Progenitor cell of endocrine pancreas (in vitro differentiated cells): ENCODE data around the gene NOP53. TPM values are rescaled to one million over a fixed set of nuclear protein-coding genes. Genes with fewer than 3 reads are reported as not detected.
A peak's percentile ranks its signal among the peaks of the same experiment; 100 is the strongest.
"Not testable (repeated sequence)": the region's sequence is repeated elsewhere in the genome, so short reads cannot be mapped to it uniquely, and the experiment has no call there.

ENCODE experiments used
- DNase-seq: peaks from one replicate; pipeline ENCODE4 v3.0.0; 2021; ENCODE audit warnings: low spot score; ENCODE audit not compliant: unreplicated experiment
- H3K27ac Mint-ChIP-seq: 2 replicates; pipeline ENCODE4 v1.8.0; 2021; ENCODE audit warnings: mild to moderate bottlenecking, moderate library complexity, mixed read lengths
- H3K27me3 Mint-ChIP-seq: 2 replicates; pipeline ENCODE4 v1.8.0; 2021; ENCODE audit warnings: mixed read lengths
- H3K36me3 Mint-ChIP-seq: 2 replicates; pipeline ENCODE4 v1.8.0; 2022; ENCODE audit warnings: mixed read lengths; ENCODE audit not compliant: insufficient read depth
- H3K4me1 Mint-ChIP-seq: 2 replicates; pipeline ENCODE4 v1.8.0; 2021; ENCODE audit warnings: low read depth, mixed read lengths
- H3K4me3 Mint-ChIP-seq: 2 replicates; pipeline ENCODE4 v1.8.0; 2021; ENCODE audit warnings: low read depth, mild to moderate bottlenecking, moderate library complexity, mixed read lengths
- H3K9me3 Mint-ChIP-seq: 2 replicates; pipeline ENCODE4 v1.8.0; 2021; ENCODE audit warnings: low read depth, mixed read lengths
- CTCF ChIP-seq: fragments of 200-600 bp; sonication (generic); IDR thresholded peaks from one replicate; pipeline ENCODE4 v1.5.0; 2021; ENCODE audit warnings: antibody characterized with exemption, mild to moderate bottlenecking; ENCODE audit not compliant: unreplicated experiment
- total RNA-seq: library from RNA; stranded (reverse); gene quantifications from 2 replicates; pipeline ENCODE4 v1.2.1, GENCODE V29; 2021

NOP53 gene
- total RNA-seq, 1 donor from 2014 or later: 301 TPM

- no peak for TF ChIP-seq CTCF
- Mint-ChIP-seq H3K27ac (no peak overlapping the region), H3K4me1 (peaks cover 26% of the 10 kb centered on the region), H3K4me3 (no peak overlapping the region), H3K9me3 (peaks cover 2% of the 10 kb centered on the region), H3K27me3 (no peaks in the 10 kb centered on the region), H3K36me3 (no peaks in the 10 kb centered on the region)
- DNase-seq: no peak
These were observed 21.3 kb downstream of the NOP53 start for GRCh38 chr19:47766670-47767069.

- H3K27me3 Mint-ChIP-seq: no peaks in the 10 kb centered on the region
- H3K4me3 Mint-ChIP-seq: no peak overlapping the region
These were observed 22.0 kb downstream of the NOP53 start for GRCh38 chr19:47767349-47767748.

GRCh38 chr19:47768604-47769003 is 23.3 kb downstream of the NOP53 start:
- Mint-ChIP-seq H3K9me3 (peaks cover 2% of the 10 kb centered on the region), H3K27me3 (no peaks in the 10 kb centered on the region), H3K4me3 (no peak overlapping the region), H3K27ac (peak overlapping the region; percentile 28), H3K4me1 (peaks cover 25% of the 10 kb centered on the region), H3K36me3 (no peaks in the 10 kb centered on the region)
- DNase-seq: no peak
- TF ChIP-seq CTCF: no peak

More at GRCh38 chr19:47767349-47767748, 22.0 kb downstream of the NOP53 start:
- Mint-ChIP-seq H3K36me3 (no peaks in the 10 kb centered on the region), H3K9me3 (peaks cover 2% of the 10 kb centered on the region), H3K27ac (no peak overlapping the region), H3K4me1 (peaks cover 26% of the 10 kb centered on the region)
- TF ChIP-seq CTCF: no peak
- DNase-seq: no peak

GRCh38 chr19:47769534-47769933 is 24.2 kb downstream of the NOP53 start:
- H3K4me3 Mint-ChIP-seq: no peak overlapping the region

GRCh38 chr19:47771291-47771690 is 25.9 kb downstream of the NOP53 start:
- H3K4me1 Mint-ChIP-seq: peaks cover 32% of the 10 kb centered on the region
- peak overlapping the region; percentile 95 for H3K27ac Mint-ChIP-seq
- not testable (repeated sequence) for H3K4me3 Mint-ChIP-seq, H3K27me3 Mint-ChIP-seq, H3K9me3 Mint-ChIP-seq, DNase-seq, H3K36me3 Mint-ChIP-seq

More at GRCh38 chr19:47769534-47769933, 24.2 kb downstream of the NOP53 start:
- DNase-seq: no peak
- H3K27ac Mint-ChIP-seq: peak overlapping the region; percentile 84
- H3K27me3 Mint-ChIP-seq: no peaks in the 10 kb centered on the region
- H3K4me1 Mint-ChIP-seq: peaks cover 32% of the 10 kb centered on the region
- peaks cover 2% of the 10 kb centered on the region for H3K9me3 Mint-ChIP-seq
- no peak for TF ChIP-seq CTCF
- no peaks in the 10 kb centered on the region for H3K36me3 Mint-ChIP-seq

GRCh38 chr19:47776568-47776967 is 31.2 kb downstream of the NOP53 start:
- TF ChIP-seq CTCF: no peak
- Mint-ChIP-seq H3K4me3 (peak overlapping the region; percentile 9), H3K36me3 (peaks cover 9% of the 10 kb centered on the region), H3K4me1 (peaks cover 38% of the 10 kb centered on the region), H3K9me3 (no peaks in the 10 kb centered on the region), H3K27ac (peak overlapping the region; percentile 65), H3K27me3 (no peaks in the 10 kb centered on the region)
- no peak for DNase-seq

- H3K9me3 Mint-ChIP-seq: not testable (repeated sequence)
These were observed 32.1 kb downstream of the NOP53 start for GRCh38 chr19:47777245-47778048.

More at GRCh38 chr19:47777245-47778048, 32.1 kb downstream of the NOP53 start:
- DNase-seq, H3K27me3 Mint-ChIP-seq: not testable (repeated sequence)
- Mint-ChIP-seq H3K36me3 (peaks cover 15% of the 10 kb centered on the region), H3K4me3 (peak overlapping the region; percentile 96), H3K27ac (peak overlapping the region; percentile 99), H3K4me1 (peaks cover 44% of the 10 kb centered on the region)
